SK-N-SH treated with all-trans-retinoic acid at 6 μM for 48 hours (cell line): ENCODE data around the gene ZNF562.

Experiments
- ATAC-seq: fragments of 200-7000 bp; cut with Tn5 transposase; 3 replicates; pipeline ENCODE4 v1.9.1; 2020; ENCODE audit warnings: mild to moderate bottlenecking, moderate library complexity
- BACH2 ChIP-seq: fragments of 250-450 bp; sonication (Bioruptor Pico); IDR thresholded peaks from 2 replicates; pipeline ENCODE4 v1.9.0; 2021; ENCODE audit warnings: mild to moderate bottlenecking, borderline replicate concordance
- ESRRG ChIP-seq: fragments of 250-450 bp; sonication (Bioruptor Pico); IDR thresholded peaks from 2 replicates; pipeline ENCODE4 v1.6.1; 2021; ENCODE audit warnings: mild to moderate bottlenecking
- GLIS3 ChIP-seq: fragments of 250-450 bp; sonication (Bioruptor Pico); IDR thresholded peaks from 2 replicates; pipeline ENCODE4 v1.5.0; 2020; ENCODE audit warnings: mild to moderate bottlenecking, moderate library complexity
- ISL1 ChIP-seq: fragments of 250-450 bp; sonication (Bioruptor Pico); IDR thresholded peaks from 2 replicates; pipeline ENCODE4 v2.1.2; 2022; ENCODE audit warnings: mild to moderate bottlenecking, moderate library complexity
- OSR1 ChIP-seq: fragments of 250-450 bp; sonication (Bioruptor Pico); IDR thresholded peaks from 2 replicates; pipeline ENCODE4 v1.8.0; 2022; ENCODE audit warnings: moderate library complexity, mild to moderate bottlenecking, inconsistent platforms
- PPARA ChIP-seq: fragments of 250-450 bp; sonication (Bioruptor Pico); IDR thresholded peaks from 2 replicates; pipeline ENCODE4 v1.5.0; 2020; ENCODE audit warnings: mild to moderate bottlenecking, borderline replicate concordance
- RARB ChIP-seq: fragments of 250-450 bp; sonication (Bioruptor Pico); IDR thresholded peaks from 2 replicates; pipeline ENCODE4 v1.8.0; 2021; ENCODE audit warnings: mild to moderate bottlenecking, moderate library complexity
- SNAI2 ChIP-seq: fragments of 250-450 bp; sonication (Bioruptor Pico); IDR thresholded peaks from 2 replicates; pipeline ENCODE4 v1.5.0; 2020; ENCODE audit warnings: mild to moderate bottlenecking, moderate library complexity
- TCF4 ChIP-seq: fragments of 250-450 bp; sonication (Bioruptor Pico); IDR thresholded peaks from 2 replicates; pipeline ENCODE4 v1.8.0; 2021; ENCODE audit warnings: mild to moderate bottlenecking, moderate library complexity, borderline replicate concordance
- TOX ChIP-seq: fragments of 250-450 bp; sonication (Bioruptor Pico); IDR thresholded peaks from 2 replicates; pipeline ENCODE4 v1.8.0; 2021; ENCODE audit warnings: mild to moderate bottlenecking, moderate library complexity, borderline replicate concordance
- ZC3H10 ChIP-seq: fragments of 250-450 bp; sonication (Bioruptor Pico); IDR thresholded peaks from 2 replicates; pipeline ENCODE4 v1.5.1; 2021; ENCODE audit warnings: mild to moderate bottlenecking, moderate library complexity
- ZFP3 ChIP-seq: fragments of 250-450 bp; sonication (Bioruptor Pico); IDR thresholded peaks from 2 replicates; pipeline ENCODE4 v1.5.0; 2020; ENCODE audit warnings: mild to moderate bottlenecking, moderate library complexity
- ZFP30 ChIP-seq: fragments of 450-650 bp; formaldehyde crosslinking; IDR thresholded peaks from 2 replicates; pipeline ENCODE4 v1.5.0; 2022; ENCODE audit warnings: mild to moderate bottlenecking, moderate library complexity
- ZNF565 ChIP-seq: fragments of 450-650 bp; formaldehyde crosslinking; conservative IDR thresholded peaks from 2 replicates; pipeline ENCODE4 v1.5.0; 2020; ENCODE audit warnings: low read depth, mild to moderate bottlenecking, moderate library complexity
- ZNF70 ChIP-seq: fragments of 450-650 bp; formaldehyde crosslinking; IDR thresholded peaks from 2 replicates; pipeline ENCODE4 v1.5.0; 2020; ENCODE audit warnings: mild to moderate bottlenecking, moderate library complexity
- ZNF8 ChIP-seq: fragments of 450-650 bp; formaldehyde crosslinking; IDR thresholded peaks from 2 replicates; pipeline ENCODE4 v1.5.0; 2020; ENCODE audit warnings: mild to moderate bottlenecking, moderate library complexity
- TF ChIP-seq, protein P1 (sequence below): fragments of 250-450 bp; sonication (Bioruptor Pico); IDR thresholded peaks from 2 replicates; pipeline ENCODE4 v1.5.1; 2020; ENCODE audit warnings: low read depth, mild to moderate bottlenecking, moderate library complexity
- TF ChIP-seq, protein P2 (sequence below): fragments of 250-450 bp; sonication (Bioruptor Pico); IDR thresholded peaks from 2 replicates; pipeline ENCODE4 v1.8.0; 2021; ENCODE audit warnings: low read depth, mild to moderate bottlenecking, moderate library complexity, borderline replicate concordance
- TF ChIP-seq, protein P3 (sequence below): fragments of 250-450 bp; sonication (Bioruptor Pico); IDR thresholded peaks from 2 replicates; pipeline ENCODE4 v1.5.0; 2020; ENCODE audit warnings: mild to moderate bottlenecking, moderate library complexity
- TF ChIP-seq, protein P4 (sequence below): fragments of 250-450 bp; sonication (Bioruptor Pico); IDR thresholded peaks from 2 replicates; pipeline ENCODE4 v1.8.0; 2020; ENCODE audit warnings: mild to moderate bottlenecking, moderate library complexity, borderline replicate concordance

The ZNF562 gene

DNA sequence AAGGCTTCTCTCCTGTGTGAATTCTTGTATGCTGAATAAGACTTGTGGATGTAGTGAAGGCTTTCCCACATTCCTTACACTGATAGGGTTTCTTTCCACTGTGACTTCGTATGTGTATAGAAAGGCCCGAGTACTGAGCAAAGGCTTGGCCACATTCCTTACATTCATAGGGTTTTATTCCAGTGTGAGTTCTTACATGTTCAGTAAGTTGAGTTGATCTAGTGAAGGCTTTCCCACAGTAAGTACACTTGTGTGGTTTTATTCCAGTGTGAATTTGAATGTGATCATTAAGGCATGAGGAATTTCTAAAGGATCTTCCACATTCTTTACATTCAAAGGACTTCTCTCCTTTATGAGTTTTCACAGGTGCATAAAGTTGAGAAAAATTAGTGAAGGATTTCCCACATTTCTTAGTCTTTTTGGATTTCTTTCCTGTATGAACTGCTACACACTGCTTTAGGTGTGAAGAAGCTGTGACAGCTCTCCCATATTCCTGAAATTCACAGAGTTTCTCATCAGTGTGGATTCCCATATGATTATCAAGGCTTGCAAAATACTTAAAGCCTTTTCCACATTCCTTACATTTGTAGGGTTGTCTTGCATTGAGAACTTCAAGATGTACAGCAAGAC lies 64.3 kb downstream of the ZNF562 start (continued):
- TF ChIP-seq, protein P1, sequence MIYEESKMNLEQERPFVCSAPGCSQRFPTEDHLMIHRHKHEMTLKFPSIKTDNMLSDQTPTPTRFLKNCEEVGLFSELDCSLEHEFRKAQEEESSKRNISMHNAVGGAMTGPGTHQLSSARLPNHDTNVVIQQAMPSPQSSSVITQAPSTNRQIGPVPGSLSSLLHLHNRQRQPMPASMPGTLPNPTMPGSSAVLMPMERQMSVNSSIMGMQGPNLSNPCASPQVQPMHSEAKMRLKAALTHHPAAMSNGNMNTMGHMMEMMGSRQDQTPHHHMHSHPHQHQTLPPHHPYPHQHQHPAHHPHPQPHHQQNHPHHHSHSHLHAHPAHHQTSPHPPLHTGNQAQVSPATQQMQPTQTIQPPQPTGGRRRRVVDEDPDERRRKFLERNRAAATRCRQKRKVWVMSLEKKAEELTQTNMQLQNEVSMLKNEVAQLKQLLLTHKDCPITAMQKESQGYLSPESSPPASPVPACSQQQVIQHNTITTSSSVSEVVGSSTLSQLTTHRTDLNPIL = no peak
- TF ChIP-seq ZFP30 (CRISPR knock-in tag) (no peak), GLIS3 (CRISPR knock-in tag) (no peak), TCF4 (CRISPR knock-in tag) (no peak), ZFP3 (CRISPR knock-in tag) (no peak), ZC3H10 (CRISPR knock-in tag) (no peak)

GRCh38 chr19:9608912-9609311 lies 66.0 kb downstream of the ZNF562 start:
- ATAC-seq = no peak
- no peak for TF ChIP-seq OSR1 (CRISPR knock-in tag)
- TF ChIP-seq, protein P1 = no peak
- TF ChIP-seq, protein P2, sequence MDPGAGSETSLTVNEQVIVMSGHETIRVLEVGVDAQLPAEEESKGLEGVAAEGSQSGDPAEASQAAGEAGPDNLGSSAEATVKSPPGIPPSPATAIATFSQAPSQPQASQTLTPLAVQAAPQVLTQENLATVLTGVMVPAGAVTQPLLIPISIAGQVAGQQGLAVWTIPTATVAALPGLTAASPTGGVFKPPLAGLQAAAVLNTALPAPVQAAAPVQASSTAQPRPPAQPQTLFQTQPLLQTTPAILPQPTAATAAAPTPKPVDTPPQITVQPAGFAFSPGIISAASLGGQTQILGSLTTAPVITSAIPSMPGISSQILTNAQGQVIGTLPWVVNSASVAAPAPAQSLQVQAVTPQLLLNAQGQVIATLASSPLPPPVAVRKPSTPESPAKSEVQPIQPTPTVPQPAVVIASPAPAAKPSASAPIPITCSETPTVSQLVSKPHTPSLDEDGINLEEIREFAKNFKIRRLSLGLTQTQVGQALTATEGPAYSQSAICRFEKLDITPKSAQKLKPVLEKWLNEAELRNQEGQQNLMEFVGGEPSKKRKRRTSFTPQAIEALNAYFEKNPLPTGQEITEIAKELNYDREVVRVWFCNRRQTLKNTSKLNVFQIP (CRISPR knock-in tag) = no peak
- no peak for TF ChIP-seq PPARA (CRISPR knock-in tag)
- TF ChIP-seq RARB = no peak
- TF ChIP-seq SNAI2 (CRISPR knock-in tag) = no peak
- TF ChIP-seq ZNF565 (CRISPR knock-in tag) = no peak
- no peak for TF ChIP-seq ZNF70
- TF ChIP-seq BACH2 (CRISPR knock-in tag) = no peak
- TF ChIP-seq ZFP30 (CRISPR knock-in tag) = no peak
- TF ChIP-seq ZNF8 (CRISPR knock-in tag) = no peak
- TF ChIP-seq, protein P3, sequence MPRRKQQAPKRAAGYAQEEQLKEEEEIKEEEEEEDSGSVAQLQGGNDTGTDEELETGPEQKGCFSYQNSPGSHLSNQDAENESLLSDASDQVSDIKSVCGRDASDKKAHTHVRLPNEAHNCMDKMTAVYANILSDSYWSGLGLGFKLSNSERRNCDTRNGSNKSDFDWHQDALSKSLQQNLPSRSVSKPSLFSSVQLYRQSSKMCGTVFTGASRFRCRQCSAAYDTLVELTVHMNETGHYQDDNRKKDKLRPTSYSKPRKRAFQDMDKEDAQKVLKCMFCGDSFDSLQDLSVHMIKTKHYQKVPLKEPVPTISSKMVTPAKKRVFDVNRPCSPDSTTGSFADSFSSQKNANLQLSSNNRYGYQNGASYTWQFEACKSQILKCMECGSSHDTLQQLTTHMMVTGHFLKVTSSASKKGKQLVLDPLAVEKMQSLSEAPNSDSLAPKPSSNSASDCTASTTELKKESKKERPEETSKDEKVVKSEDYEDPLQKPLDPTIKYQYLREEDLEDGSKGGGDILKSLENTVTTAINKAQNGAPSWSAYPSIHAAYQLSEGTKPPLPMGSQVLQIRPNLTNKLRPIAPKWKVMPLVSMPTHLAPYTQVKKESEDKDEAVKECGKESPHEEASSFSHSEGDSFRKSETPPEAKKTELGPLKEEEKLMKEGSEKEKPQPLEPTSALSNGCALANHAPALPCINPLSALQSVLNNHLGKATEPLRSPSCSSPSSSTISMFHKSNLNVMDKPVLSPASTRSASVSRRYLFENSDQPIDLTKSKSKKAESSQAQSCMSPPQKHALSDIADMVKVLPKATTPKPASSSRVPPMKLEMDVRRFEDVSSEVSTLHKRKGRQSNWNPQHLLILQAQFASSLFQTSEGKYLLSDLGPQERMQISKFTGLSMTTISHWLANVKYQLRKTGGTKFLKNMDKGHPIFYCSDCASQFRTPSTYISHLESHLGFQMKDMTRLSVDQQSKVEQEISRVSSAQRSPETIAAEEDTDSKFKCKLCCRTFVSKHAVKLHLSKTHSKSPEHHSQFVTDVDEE (CRISPR knock-in tag) = no peak
- TF ChIP-seq GLIS3 (CRISPR knock-in tag) = no peak
- TF ChIP-seq ESRRG (CRISPR knock-in tag) = no peak
- TF ChIP-seq ZFP3 (CRISPR knock-in tag) = no peak
- TF ChIP-seq ISL1 (CRISPR knock-in tag) = no peak
- TF ChIP-seq TOX (CRISPR knock-in tag) = no peak
- TF ChIP-seq, protein P4, sequence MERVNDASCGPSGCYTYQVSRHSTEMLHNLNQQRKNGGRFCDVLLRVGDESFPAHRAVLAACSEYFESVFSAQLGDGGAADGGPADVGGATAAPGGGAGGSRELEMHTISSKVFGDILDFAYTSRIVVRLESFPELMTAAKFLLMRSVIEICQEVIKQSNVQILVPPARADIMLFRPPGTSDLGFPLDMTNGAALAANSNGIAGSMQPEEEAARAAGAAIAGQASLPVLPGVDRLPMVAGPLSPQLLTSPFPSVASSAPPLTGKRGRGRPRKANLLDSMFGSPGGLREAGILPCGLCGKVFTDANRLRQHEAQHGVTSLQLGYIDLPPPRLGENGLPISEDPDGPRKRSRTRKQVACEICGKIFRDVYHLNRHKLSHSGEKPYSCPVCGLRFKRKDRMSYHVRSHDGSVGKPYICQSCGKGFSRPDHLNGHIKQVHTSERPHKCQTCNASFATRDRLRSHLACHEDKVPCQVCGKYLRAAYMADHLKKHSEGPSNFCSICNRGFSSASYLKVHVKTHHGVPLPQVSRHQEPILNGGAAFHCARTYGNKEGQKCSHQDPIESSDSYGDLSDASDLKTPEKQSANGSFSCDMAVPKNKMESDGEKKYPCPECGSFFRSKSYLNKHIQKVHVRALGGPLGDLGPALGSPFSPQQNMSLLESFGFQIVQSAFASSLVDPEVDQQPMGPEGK = no peak
- TF ChIP-seq ZC3H10 (CRISPR knock-in tag) = no peak

- TF ChIP-seq ZNF8 (CRISPR knock-in tag) (no peak), BACH2 (CRISPR knock-in tag) (no peak), RARB (no peak)
- TF ChIP-seq, protein P2 (CRISPR knock-in tag) = no peak
- ATAC-seq = no peak
These were observed 77.9 kb downstream of the ZNF562 start for GRCh38 chr19:9597027-9597426.
